Measurements from ENCODE around the gene SFTA2. TPM values are rescaled to one million over a fixed set of nuclear protein-coding genes. Genes with fewer than 3 reads are reported as not detected.

The SFTA2 gene
- total RNA-seq, 4 donors from 2014 or later, result 2.0 to 31.7 (median 6.4) TPM

DNA sequence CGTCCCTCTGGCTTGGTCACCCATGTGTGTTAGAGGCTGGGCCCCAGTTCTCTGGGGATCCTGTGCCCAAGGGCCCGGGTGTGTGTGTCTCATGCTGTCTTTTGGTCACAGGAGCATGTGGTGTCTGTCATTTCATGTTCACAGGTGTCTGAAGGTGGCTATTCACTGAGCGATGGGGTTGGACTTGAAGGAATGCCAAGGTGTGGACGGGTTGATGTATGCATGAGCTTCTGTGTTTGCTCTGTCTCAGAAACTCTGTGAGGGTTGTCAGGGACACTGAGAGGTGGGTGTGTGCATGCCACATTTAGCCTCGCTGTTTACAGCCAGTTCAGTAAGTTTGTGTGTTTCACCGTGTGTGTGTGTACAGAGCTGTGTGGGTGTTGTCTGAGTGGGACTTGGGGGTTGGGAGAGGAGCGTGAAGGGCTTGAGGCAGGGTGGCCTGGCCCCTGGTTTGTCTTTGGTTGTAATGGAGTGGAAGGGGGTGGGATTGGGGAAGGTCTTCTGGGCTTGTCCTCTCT lies 46.4 kb downstream of the SFTA2 start:
- peak overlapping the region; percentile 55 to 97 (median 90) for H3K4me3 ChIP-seq
- H3K4me1 ChIP-seq, result peaks cover 29 to 97% (median 54%) of the 10 kb centered on the region in 3 donors
- 12 to 28% methylated on average over 5 to 6 of the region's 7 CpGs for WGBS, 2 donors
- H3K27ac ChIP-seq, result peak overlapping the region; percentile 93 to 99 (median 98)
- no peaks in the 10 kb centered on the region for H3K9me3 ChIP-seq
- H3K36me3 ChIP-seq, result peaks cover 0 to 21% (median under 1%) of the 10 kb centered on the region in 3 donors
- no peak for TF ChIP-seq POLR2A (IDR thresholded peaks at IDR 0.05)
- TF ChIP-seq, protein P1, sequence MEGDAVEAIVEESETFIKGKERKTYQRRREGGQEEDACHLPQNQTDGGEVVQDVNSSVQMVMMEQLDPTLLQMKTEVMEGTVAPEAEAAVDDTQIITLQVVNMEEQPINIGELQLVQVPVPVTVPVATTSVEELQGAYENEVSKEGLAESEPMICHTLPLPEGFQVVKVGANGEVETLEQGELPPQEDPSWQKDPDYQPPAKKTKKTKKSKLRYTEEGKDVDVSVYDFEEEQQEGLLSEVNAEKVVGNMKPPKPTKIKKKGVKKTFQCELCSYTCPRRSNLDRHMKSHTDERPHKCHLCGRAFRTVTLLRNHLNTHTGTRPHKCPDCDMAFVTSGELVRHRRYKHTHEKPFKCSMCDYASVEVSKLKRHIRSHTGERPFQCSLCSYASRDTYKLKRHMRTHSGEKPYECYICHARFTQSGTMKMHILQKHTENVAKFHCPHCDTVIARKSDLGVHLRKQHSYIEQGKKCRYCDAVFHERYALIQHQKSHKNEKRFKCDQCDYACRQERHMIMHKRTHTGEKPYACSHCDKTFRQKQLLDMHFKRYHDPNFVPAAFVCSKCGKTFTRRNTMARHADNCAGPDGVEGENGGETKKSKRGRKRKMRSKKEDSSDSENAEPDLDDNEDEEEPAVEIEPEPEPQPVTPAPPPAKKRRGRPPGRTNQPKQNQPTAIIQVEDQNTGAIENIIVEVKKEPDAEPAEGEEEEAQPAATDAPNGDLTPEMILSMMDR (IDR thresholded peaks at IDR 0.05), result no peak
- no peak for DNase-seq
- intact Hi-C loops (cut with DNase I), result loop anchor here (10.0 kb wide), 1 partner anchor 201 kb away; the partner anchor contains the start of gene PPP1R18
- no peaks in the 10 kb centered on the region for H3K27me3 ChIP-seq

DNA sequence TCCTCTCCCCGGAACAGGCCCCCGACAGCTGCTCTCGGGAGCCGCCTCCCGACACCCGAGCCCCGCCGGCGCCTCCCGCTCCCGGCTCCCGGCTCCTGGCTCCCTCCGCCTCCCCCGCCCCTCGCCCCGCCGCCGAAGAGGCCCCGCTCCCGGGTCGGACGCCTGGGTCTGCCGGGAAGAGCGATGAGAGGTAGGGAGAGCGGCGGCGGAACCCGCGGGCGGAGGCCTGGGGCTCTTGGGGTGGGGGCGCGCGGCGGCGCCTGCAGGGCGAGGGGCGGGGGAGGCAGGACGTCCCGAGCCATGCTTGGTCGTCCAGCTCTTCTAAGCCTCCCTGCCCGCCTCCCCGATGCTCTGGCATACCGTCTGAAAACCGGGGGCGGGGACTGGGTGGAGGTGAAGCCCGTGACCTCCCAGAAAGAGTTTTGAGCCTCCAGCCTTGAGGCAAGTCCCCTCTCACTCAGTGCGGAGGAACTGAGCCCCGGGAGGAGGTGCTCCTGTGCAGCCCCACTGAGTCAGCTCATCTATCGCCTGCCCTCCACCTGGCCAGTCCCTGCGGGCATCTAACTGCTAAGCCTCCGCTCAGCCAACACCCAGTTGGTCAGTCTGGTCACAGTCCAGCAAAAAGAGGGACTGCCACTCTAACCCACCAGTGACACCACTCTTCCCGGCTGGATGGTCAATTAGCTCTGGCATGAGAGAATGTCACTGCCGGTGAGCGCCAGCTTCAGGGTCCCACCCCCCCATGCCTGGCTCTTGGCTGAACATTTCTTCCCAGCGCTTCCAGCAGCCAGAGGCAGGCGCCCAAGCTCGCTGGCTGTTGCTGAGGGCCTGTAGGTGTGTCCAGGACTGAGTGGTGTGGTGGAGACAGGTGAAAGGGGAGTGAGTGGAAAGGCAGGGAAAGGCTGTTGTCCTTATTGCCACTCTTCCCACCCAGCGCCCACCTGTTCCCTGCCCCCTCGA lies 47.2 kb downstream of the SFTA2 start:
- H3K4me1 ChIP-seq, result peaks cover 22 to 90% (median 49%) of the 10 kb centered on the region in 3 donors
- intact Hi-C loops (cut with DNase I), result loop anchor here (5.0 to 10.0 kb wide), 2 partner anchors 142 to 200 kb away; partner anchors contain the start of genes FLOT1, IER3 and PPP1R18
- TF ChIP-seq POLR2A (IDR thresholded peaks at IDR 0.05), result peak in 1 of 4 donors; percentile 28
- TF ChIP-seq, protein P1 (IDR thresholded peaks at IDR 0.05), result no peak
- peak overlapping the region; percentile 55 to 97 (median 90) for H3K4me3 ChIP-seq
- peaks cover 0 to 14% (median 0%) of the 10 kb centered on the region in 3 donors for H3K36me3 ChIP-seq
- H3K27me3 ChIP-seq, result no peaks in the 10 kb centered on the region
- DNase-seq, result no peak
- H3K27ac ChIP-seq, result peak overlapping the region; percentile 93 to 99 (median 98)
- H3K9me3 ChIP-seq, result no peaks in the 10 kb centered on the region
- WGBS, 2 donors, result 16 to 25% methylated on average over 2 to 5 of the region's 59 CpGs

DNA sequence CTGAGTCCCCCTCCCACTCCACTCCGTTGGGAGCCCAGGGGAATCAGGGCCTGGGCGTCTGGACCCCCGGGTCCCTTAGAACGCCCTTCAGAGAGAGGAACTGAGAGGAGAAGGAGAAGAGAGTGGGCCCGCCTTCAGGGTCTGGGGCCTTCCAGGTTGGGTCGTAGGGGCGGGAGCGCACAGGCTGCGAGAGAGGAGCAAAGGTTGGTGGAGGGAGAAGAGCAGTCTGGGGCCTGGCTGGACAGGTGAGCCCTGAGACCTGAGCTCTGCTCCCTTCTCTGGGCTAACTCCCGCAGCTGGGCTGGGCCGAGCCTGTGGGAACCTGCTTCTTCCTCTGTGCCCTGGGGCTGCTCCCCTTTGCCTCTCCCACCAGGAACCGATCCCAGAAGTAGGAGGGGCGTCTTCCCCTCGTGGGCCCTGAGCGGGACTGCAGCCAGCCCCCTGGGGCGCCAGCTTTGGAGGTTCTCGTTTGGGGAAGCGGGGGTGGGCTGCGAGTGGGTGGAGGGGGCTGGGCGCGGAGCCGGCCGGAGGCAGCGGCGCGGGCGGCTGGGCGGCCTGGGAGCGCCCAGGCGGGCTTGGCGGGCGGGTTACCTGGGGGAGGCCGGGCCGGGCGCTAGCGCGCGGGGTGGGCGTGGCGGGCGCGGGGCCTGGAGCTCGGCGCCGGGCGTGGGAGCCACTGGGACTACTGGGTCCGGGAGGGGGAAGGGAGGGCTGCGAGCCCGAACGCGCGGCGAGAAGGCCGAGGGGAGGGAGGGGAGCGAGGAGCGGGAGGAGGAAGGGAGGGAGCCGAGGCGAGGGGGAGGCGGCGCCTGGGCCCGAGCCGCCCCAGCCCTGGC lies 48.1 kb downstream of the SFTA2 start, which contains the start of gene DDR1:
DDR1 (plus strand) TSS at position 835 of the 836 bp plus-strand sequence. CDS start 4,211 bp downstream, outside the sequence.
- peak in 3 of 4 donors; percentile 64 to 79 (median 68) for TF ChIP-seq POLR2A (IDR thresholded peaks at IDR 0.05)
- TF ChIP-seq, protein P1 (IDR thresholded peaks at IDR 0.05), result peak in 1 of 6 experiments; percentile 10
- intact Hi-C loops (cut with DNase I), result loop anchor here (5.0 to 10.0 kb wide), 2 partner anchors 142 to 199 kb away; partner anchors contain the start of genes FLOT1, IER3 and PPP1R18

DNA sequence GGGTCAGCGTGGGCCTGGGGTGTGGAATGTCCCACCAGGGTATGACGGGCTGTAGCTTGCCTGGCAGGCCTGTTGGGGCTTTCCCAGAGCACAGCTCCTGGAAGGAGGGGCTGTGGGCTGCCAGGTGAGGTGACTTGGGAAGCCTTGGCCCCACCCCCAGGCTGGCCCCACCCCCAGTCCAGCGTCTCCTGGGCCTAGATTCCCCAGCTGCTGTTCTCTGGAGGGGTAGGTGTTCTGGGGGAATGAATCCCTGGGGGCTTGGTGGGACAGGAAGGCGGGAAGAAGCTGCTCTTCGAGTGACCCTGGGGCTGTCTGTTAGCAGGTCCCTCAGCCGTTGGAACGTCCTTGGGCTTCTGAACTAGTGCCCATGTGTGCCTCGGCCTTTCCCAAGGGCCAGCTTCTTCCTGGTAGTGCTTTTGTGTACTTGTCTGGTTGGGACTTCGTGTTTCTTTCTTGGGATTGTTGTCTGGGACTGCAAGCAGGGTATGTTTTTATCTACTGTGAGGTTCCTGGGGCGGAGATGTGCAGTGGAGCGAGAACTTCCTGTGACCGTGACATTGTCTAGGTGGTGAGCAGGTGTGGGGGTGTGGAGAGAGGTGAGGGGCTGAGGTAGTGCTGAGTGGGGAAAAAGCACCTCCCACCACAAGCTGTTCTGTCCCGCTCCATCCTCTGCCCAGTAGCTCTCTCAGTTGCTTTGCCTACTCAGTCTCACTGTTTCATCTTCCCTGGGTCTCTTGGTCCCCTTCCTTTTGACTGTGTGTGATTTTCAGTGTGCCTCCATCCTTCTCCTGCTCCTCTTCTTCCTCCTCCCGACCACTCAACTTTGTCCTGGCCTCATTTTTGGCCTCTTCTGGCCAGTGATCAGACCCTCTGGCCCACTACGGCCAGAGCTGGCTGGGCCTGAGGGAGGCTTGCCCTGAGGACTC lies 48.9 kb downstream of the SFTA2 start:
- Histone ChIP-seq H3K27me3 (no peaks in the 10 kb centered on the region), H3K27ac (peak overlapping the region; percentile 93 to 99 (median 98)), H3K4me1 (peaks cover 22 to 81% (median 43%) of the 10 kb centered on the region in 3 donors), H3K9me3 (no peaks in the 10 kb centered on the region), H3K4me3 (peak overlapping the region; percentile 55 to 97 (median 90)), H3K36me3 (no peaks in the 10 kb centered on the region)
- DNase-seq, result no peak
- intact Hi-C loops (cut with DNase I), result loop anchor here (5.0 to 10.0 kb wide), 2 partner anchors 141 to 198 kb away; partner anchors contain the start of genes FLOT1, IER3 and PPP1R18
- peak in 1 of 4 donors; percentile 60 for TF ChIP-seq POLR2A (IDR thresholded peaks at IDR 0.05)
- TF ChIP-seq, protein P1 (IDR thresholded peaks at IDR 0.05), result no peak
- 17 to 31% methylated on average over 6 to 7 of the region's 15 CpGs for WGBS, 2 donors

More for the DNA sequence above, 48.1 kb downstream of the SFTA2 start, which contains the start of gene DDR1:
- Histone ChIP-seq H3K4me1 (peaks cover 22 to 81% (median 47%) of the 10 kb centered on the region in 3 donors), H3K4me3 (peak within 1 kb of the TSS; percentile 55 to 97 (median 90)), H3K36me3 (peaks cover 0 to 5% (median 0%) of the 10 kb centered on the region in 3 donors), H3K27ac (peak within 1 kb of the TSS; percentile 93 to 99 (median 98)), H3K27me3 (no peaks in the 10 kb centered on the region), H3K9me3 (no peaks in the 10 kb centered on the region)
- WGBS, 2 donors, result 14% methylated on average over 1 of the region's 62 CpGs; no CpG with 5 or more reads in 1 of the 2 donors
- no peak for DNase-seq

Data from esophagus squamous epithelium (tissue), 5 donors.